GM04503 (cell line): ENCODE results near the gene TENM3.

Experiments used
- DNase-seq: peaks from one replicate; pipeline ENCODE4 v3.0.0-alpha.2; 2012; ENCODE audit warnings: low read depth

Gene TENM3

DNA sequence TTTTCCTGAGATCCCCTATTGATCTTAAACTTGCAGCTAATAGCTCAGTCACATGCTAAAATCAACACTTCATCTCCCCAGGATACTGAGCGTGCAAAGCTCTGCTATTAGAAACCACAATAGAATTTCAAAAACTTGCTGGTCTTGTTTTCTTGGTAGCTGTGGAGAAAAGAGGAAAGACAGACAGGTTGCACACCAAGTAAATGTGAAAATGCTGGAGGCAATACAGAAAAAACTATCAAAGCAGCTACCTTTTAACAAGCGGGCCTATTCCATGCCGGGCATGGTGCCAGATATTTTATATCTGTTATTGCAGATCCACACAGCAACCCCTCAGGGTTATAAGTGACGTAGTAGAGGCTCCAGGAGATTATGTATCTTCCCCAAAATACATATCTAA is 502.0 kb downstream of the TENM3 start:
- DNase-seq: no peak

DNA sequence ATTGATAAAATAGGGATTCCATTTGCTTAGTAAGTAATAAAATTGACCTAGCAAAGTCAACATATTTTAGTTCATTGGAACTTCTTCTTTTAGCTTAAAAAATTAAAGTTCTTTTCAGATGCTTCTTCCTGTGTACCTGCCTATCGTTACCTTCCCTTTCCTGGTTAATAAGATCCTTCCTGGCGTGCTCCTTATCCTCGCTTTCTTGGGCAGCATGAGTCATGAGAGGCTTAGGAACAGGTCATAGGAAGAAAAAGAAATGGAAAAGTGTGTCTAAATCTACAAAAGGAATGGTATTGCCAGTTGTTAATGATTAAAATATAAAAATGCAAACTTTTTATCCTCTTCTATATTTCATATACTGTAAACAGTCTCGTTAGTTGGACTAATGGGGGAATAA is 503.7 kb downstream of the TENM3 start:
- DNase-seq: no peak

DNA sequence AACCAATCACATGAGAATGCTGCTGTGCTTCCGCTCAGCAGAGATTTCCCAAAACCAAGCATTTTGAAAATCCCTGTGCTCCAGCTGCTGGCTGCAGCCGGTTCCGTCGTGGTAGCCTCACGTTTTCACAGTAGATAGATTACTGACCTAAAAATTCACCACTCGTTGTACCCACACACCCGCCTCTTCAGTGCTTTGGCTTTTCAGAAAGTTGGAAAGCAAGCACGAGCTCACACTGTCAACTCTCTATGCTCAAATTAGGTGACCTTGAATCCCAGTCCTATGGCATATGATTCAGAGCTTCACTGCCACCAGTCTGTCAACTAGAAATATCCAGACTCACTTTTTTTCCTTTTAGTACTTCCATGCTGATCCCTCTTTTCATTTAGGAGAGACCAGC is 505.1 kb downstream of the TENM3 start:
- no peak for DNase-seq

DNA sequence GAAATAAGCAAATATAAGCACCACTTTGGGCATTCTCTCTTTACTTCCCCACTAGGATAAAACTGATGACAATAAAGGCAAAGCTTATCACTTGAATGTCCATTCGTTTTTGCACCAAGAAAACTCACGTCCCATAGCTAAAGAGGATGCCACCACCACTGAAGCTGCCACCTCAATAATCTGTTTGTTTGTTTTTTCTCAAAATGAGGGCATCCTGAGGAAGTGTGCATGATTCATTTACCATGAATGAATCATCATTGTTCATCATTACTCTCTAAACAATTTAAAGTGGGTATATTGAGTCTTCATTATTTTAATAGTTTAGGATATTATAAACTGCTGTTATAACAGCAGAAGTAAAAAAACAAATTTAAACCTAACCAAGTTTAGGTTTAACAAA is 505.7 kb downstream of the TENM3 start:
- no peak for DNase-seq

DNA sequence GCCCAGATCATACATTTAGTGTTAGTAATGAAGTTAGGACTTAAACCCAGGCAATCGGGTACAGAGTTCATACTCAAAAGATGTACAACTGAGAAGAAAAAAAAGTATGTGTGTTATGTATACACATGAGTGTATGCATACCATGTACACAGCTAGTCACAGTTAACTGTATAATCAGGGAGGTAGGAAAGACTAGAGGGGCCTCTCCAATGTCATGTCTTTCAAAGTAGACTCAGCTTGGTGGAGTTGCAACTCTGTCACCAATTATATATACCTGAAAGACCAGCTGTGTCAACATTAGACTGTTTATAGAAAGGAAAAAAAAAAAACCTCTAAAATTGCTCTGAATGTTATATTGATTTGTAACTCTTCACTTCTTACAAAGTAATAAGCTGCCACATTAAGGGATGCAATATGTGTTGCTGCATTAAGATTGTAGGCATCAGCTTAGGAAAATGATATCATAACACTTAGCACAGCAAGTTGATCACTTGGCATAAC is 506.5 kb downstream of the TENM3 start:
- DNase-seq: no peak

DNA sequence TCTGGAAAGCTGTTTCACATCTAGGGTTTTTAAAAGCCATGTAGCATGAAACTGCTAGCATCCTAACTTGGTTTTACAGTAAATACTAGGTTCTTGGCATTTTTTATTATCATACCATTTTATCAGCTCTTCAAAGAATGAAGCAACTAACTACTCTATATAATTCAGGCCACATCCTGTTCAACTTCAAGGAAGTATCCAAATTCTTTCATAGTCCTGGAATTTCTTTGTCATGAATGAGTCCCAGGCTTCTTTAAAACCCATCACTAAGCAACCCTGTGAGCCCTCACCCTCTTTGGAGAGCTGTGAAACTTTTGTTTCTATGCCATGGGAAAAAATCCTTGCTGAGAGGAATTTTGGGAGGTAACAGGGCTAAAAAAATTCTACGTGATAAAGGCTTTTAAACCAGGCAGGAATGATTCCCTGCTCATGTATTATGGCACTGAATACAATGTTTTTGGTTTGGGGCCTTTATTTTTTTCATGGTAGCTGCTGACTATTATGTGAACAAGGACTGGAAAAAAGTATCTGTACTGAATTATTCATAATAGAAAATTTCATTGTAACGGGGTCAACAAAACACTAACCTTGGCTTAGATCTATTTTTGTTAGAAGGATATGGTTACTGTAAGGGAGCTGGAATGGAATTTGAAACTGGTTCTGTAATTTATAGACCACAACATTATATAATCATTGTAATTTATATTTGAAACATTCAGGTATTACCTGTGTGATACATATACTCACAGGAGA is 509.1 kb downstream of the TENM3 start:
- DNase-seq: peak; percentile 92

DNA sequence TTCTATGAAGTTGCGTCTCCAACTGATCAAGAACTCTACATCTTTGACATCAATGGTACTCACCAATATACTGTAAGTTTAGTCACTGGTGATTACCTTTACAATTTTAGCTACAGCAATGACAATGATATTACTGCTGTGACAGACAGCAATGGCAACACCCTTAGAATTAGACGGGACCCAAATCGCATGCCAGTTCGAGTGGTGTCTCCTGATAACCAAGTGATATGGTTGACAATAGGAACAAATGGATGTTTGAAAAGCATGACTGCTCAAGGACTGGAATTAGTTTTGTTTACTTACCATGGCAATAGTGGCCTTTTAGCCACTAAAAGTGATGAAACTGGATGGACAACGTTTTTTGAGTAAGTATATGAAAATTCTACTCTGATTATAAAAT is 511.7 kb downstream of the TENM3 start:
- no peak for DNase-seq

DNA sequence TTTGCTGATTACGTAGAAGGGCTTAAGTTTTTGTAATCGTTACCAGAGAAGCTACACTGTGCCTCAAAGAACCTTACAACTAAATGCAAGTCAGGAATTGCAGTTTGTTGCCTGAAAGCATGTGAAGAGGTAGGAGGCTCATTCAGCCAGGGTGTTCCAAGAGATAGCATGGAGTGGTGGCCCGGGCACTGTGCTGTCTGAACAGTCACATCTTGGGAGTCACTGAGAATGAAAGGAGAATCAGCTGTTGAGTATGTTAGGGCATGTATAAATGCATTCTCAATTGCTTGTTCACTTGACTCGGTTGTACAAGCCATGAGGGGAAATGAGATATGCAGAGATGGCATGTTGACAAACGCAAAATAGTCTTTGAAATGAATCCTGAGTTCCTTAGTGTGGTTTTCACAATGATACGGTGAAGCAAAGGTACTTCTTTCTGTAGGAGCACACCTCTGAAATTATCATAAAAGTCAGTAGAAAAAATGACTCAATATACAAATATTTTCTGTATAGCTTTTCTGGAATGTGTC is 513.0 kb downstream of the TENM3 start:
- DNase-seq: no peak

DNA sequence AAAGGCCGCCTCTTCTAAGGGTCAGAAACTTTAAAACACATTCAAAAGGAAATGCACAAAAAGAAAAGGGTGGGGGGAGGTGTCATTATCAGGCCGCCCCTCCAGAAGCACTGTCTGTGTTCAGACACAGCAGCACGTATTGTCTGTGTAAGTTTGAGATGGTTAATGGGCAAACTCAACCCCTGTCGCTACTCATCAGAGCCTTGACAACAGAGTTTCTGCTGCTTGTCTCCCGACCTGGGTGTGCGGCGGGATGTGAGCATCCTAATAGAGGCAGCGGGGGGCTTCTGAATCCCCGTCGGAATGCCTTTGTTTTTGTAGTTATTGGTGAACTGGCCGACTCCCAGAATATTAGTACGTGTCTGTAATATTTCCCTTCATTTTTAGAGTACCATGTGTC is 515.1 kb downstream of the TENM3 start:
- no peak for DNase-seq

DNA sequence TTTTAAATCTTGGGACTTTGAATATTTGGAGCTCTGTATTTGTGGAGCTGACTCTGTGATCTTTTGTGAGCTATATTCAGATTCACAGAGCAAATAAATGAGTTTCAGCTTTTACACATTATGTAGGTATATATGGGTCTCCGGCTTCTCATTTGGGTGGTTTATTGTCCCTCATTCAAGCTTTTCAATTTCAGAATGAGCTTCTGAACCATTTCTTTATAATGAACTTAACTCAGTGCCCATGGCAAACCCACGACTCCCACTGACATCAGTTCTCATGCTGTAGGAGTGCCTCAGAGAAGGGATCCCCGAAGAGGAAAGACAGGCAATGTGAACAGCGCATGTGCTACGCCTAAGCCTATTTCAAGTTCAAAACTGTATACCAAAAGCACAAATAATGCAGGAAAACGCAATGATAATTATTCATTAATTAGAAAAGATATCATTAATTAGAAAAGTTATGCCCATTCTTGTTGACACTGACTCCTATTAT is 517.4 kb downstream of the TENM3 start:
- DNase-seq: no peak

DNA sequence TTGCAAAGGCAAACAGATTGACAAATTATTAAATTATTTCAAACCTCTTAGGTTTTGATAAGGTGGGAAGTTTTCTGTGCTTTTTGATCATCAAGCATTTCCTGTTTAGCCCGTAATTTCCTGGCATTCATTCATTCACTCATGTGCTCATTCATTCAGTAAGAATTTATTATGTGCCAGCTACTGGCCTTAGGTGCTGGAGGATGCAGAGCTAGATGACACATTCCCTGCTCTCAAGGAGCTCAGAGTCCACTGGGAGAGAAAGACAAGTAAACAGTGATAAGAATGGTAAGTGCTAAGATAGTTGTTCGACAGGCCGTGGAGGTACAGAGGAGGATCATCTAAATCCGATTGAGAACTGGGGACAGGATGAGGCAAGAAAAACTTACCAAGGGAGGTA is 520.9 kb downstream of the TENM3 start:
- no peak for DNase-seq

DNA sequence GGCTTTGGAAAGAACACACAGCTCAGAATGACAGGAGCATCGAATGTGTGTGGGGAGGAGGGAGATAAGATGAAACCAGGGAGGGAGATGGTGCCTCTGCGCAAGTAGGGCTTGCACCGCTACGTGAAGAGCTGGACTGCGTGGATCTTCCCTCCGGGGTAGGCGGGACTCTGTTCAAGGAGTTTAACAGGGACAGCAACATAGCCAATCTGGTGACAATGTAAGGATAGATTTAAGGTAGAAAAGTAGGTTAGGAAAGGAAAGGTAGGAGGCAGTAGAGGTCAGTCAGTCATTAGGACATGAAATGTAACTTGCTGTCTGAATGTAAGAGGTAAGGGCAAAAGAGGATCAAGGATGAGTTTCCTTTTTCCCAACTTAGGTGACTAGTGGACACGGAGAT is 521.4 kb downstream of the TENM3 start:
- DNase-seq: no peak

DNA sequence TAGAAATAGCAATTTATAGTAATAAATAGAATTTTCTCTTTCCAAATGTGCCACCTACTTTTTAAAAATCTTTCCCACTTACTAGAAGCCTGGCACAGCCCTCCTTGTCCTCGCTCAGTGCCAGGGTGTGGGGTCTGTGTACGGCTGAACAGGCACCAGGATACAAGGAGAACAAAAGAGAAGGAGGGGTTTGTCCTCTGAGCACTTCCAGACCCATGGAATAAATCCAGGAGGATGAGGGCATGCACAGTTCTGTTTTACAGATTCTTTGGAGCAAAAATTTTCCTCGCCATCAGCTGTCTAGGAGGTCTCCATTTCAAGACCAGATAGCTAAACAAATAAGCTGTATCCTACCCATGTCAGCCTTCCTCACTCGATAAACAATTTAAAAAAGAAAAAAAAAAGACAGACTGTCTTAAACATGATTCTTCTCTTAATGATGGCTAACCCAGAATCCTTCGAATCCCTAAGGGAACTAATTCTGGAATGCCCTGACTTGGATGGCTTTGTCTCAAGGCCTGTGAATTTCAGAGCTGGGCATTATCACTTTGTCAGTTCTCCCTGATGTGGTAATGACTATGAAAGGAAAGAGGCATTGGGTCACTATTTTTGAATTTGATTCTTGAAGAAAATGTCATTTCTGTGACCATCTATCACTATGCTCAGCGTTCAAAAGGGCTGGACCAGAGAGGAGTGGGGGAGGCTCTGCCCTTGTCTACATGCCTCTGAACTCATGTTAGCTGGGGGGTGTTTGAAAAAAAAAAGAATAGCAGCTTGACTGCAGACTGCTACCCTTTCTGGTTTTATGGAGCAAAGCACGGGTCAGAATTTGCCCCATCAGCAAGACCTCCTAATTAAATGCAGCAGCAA is 523.0 kb downstream of the TENM3 start:
- DNase-seq: no peak

DNA sequence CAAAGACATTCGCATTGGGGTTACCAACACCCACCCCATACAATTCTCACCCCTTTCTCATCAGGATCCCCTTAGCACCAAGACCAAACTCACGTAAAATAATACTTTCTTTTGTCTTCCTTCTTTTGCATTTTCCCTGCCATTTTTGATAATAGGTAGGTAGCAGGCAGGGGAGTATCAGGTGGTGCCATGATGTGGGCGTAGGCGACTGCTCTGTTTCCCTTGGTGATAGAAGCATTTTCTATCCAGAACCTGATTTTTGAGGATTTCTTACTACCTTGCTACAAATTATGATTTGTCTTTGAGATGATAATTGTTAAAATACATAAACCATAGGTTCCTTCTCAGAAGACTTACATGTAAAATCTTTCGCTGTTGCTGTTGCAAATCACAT is 523.7 kb downstream of the TENM3 start:
- no peak for DNase-seq

DNA sequence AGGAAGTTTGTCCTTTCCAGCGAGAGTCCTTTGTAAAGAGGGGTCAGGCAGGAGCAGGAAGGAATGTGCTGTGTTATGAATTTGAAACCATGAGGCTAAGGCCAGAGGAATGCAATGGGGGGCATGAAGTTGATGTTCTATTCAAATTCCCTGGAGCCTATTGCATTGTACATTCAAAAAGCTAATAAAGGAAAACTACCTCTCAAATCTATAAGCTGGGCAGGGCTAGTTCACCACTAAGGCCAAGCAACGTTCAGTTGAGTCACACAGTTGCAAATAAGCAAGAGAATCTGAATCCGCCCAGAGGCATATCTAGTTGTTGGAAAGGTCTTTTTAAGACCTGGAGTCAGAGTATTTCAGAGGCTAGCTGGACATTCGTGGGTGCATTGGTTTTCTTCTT is 525.6 kb downstream of the TENM3 start:
- no peak for DNase-seq

DNA sequence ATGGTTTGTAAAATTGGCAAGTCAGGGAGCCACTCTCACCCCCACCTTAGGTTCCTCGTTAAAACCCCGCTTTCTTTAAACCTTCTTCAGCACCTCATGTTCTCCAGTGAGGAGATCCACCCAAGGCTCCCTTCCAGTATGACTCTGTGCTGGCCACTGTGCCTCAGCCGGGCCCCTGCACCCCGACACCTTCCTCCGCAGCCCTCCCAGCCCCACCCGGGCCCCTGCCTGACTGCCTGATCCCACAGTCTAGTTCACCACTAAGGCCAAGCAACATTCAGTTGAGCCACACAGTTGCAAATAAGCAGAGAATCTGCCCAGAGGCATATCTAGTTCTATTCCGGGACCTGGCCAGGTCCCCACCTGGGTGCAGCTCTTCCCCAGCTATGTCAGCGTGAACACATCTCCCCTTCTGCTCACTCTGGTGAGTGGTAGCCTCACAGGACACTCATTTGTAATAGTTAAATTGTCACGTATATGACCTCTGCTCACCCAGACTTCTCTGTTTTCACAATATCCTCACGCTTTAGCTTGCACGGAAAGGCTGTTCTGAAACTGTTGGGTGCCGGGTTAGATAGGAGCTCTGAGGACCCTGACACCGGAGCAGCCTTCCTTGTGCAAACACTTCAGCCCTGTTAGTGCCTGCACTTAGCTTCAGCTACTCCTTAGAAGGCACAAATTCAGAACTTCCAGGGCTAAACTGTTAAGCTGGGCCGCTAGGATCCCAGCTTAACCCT is 527.2 kb downstream of the TENM3 start:
- DNase-seq: no peak

DNA sequence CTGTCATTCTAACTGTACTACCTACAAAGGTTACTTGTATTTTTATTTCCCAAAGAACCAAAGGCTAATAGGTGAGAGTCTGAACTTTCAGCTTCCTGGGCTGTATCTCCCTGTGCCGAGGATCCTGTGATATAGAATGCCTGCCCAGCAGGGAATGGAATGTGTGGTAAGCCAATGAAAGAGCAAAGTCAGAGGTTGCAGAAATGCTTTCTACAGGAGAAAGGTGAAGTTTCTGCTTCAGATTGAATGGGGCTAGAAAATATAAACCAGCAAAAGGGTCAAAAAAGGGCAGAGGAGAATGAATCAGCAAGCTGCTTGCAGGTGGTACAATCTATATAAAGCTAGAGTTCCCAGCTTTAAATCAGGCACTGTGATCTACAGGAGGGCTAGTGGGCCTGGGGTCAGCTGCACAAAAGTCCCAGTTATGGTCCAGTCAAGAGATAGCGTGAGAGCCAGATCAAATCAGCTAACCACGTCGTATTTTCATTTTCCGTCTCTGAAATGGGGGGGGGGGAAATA is 527.9 kb downstream of the TENM3 start:
- DNase-seq: no peak

DNA sequence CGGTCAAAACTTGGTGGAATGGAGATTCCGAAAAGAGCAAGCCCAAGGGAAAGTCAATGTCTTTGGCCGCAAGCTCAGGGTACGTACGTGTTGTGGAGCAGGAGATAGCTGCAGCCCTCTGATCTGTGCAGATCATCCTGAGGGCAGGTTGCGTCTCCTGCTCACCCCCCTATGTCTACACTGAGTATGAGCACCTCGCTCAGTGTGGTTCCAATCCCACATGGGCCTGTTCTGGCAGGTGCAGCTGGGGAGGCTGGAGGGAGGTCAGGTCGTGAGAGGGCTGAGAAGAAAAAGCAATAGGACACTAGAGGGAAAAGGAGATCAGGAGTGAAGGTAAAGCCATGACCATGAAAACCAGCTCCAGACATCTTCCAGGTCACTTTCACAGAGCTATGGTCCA is 531.9 kb downstream of the TENM3 start:
- DNase-seq: no peak

DNA sequence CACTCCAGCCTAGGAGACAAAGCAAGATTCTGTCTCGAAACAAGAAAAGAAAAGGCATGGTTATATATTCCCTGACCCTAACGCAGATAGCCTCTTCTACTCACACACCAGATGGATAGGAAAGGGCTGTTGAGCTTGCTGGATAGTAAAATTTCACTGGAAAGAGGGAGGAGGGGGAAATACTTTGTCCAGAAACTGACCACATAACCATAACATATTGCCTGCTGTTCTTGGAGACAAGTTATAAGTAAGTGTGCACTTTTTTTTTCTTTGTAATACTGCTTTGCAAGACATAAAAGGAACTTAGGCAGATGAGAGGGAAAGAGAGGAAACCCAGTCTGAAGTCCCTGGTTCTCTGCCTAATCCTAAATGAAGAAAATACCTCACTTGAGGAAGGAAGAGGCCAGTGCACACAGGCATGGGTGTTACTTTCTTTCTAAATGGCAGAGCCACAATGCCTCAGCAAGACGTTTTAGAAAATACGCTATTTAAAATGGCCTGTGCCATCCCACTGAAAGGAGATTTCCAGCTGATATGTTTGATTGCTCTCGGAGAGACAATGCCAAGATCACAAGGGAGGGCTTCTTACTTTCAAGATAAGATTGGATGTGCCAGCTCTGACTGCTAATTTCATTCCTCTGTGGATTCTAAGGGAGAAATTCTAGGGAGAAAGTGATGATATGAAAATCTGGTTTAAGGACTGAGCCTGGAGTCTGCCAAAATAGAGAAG is 533.3 kb downstream of the TENM3 start:
- DNase-seq: no peak

DNA sequence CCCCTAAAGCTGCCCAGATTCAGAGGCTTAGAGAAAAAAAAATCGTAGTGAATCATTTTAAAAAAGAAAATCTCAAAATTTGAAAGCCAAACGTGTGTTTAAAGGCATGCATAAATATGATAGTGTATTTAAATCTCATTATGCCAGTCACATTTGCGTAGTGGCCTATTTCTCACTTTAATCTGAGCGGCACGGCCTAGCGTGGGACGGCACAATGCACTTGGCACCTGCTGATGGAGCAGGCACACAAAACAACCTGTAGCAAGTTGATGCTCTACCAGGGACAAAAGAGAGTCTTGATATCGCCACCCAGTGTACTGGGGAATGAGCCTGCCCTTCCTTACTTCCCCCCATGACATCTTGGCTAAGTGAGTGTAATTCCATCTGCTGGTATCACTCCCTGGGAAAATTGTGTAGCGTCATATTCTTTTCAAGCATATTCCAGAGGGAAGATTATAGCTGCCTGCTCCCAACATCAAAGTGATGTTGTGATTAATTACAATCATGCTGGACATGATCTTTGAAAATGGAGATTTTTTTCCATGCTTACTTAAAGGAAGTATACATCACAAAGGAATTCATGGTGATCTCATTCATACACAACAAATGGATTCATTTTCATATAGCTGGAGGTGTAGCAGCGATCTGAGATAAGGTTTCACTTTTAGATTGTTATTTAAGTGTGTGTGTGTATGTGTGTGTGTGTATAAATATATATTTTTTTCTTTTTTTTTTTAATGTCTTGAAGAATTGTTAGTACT is 535.2 kb downstream of the TENM3 start:
- no peak for DNase-seq

DNA sequence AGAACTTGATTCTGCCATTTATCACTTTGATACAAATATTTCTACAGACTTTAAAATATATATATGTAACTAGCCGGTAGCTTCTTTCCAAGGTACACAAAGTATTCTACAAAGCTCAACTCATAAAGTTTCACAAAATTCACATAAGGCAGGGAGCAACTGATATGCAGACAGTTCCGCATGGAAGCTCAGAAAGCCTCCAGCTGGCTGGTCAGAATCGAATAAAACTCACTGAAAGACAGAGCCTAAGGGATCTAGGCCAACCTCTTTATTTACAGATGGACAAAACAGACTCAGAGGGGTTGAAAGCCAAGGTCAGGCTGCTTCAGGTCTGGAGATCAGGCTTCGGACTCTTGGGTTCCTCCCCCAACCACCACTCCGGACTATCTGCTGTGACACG is 543.8 kb downstream of the TENM3 start:
- DNase-seq: no peak
